PC-9 (cell line): ENCODE results near the gene PRM3. TPM values are rescaled to one million over a fixed set of nuclear protein-coding genes. Genes with fewer than 3 reads are reported as not detected.
A peak's percentile ranks its signal among the peaks of the same experiment; 100 is the strongest.

Experiments
- BruUV-seq: library from RNA; stranded (reverse); fragments of 400-500 nt; replicated peaks from 2 replicates; lab custom pipeline; 2021; lab: Mats Ljungman, UMichigan
- CTCF ChIA-PET: fragments of 300-600 bp; sonication (Branson Sonifier 250); formaldehyde crosslinking; loops from one replicate; lab custom pipeline; 2022; ENCODE audit warnings: antibody characterized with exemption; lab: Charles Lee
- POLR2A ChIA-PET: fragments of 300-600 bp; sonication (Branson Sonifier 250); formaldehyde crosslinking; loops from one replicate; lab custom pipeline; 2022; ENCODE audit warnings: antibody characterized with exemption; ENCODE audit not compliant: unreplicated experiment; lab: Charles Lee
- DNase-seq, 2 experiments: peaks; one replicate each; pipeline versions ENCODE4 v3.0.0 to v3.0.0-alpha.2; 2015 to 2022; ENCODE audit warnings: mixed read lengths in 1 of 2
- H2AFZ ChIP-seq: fragments of 200-600 bp; sonication (generic); 2 replicates; pipeline ENCODE4 v1.8.1; 2017; ENCODE audit warnings: antibody characterized with exemption
- H3F3A ChIP-seq: fragments of 200-600 bp; sonication (generic); 2 replicates; pipeline ENCODE4 v1.8.1; 2017; ENCODE audit warnings: antibody characterized with exemption, mild to moderate bottlenecking, low read depth; ENCODE audit not compliant: insufficient read depth
- H3K27ac ChIP-seq: fragments of 200-600 bp; sonication (generic); 2 replicates; pipeline ENCODE4 v1.6.1; 2016; ENCODE audit warnings: mixed run types
- H3K27me3 ChIP-seq: fragments of 200-600 bp; sonication (generic); 2 replicates; pipeline ENCODE4 v1.6.1; 2016; ENCODE audit warnings: low read depth, mixed run types; ENCODE audit not compliant: insufficient read depth
- H3K36me3 ChIP-seq: fragments of 200-600 bp; sonication (generic); 2 replicates; pipeline ENCODE4 v1.6.1; 2016; ENCODE audit warnings: low read depth, mixed run types
- H3K4me1 ChIP-seq: fragments of 200-600 bp; sonication (generic); replicated peaks from 2 replicates; pipeline ENCODE4 v1.6.1; 2016; ENCODE audit warnings: mixed run types; ENCODE audit not compliant: insufficient read depth
- H3K4me2 ChIP-seq: fragments of 200-600 bp; sonication (generic); 2 replicates; pipeline ENCODE4 v1.6.1; 2017; ENCODE audit warnings: mixed run types
- H3K4me3 ChIP-seq: fragments of 200-600 bp; sonication (generic); 2 replicates; pipeline ENCODE4 v1.6.1; 2016; ENCODE audit warnings: mixed run types
- H3K79me2 ChIP-seq: fragments of 200-600 bp; sonication (generic); 2 replicates; pipeline ENCODE4 v1.6.1; 2017; ENCODE audit warnings: low read depth, mixed run types
- H3K9me2 ChIP-seq: fragments of 200-600 bp; sonication (generic); 2 replicates; pipeline ENCODE4 v1.8.1; 2017; ENCODE audit warnings: mild to moderate bottlenecking; ENCODE audit not compliant: insufficient read depth
- H3K9me3 ChIP-seq: fragments of 200-600 bp; sonication (generic); 2 replicates; pipeline ENCODE4 v1.8.1; 2016; ENCODE audit warnings: low read depth; ENCODE audit not compliant: insufficient read depth
- H4K20me1 ChIP-seq: fragments of 200-600 bp; sonication (generic); 2 replicates; pipeline ENCODE4 v1.8.1; 2017; ENCODE audit not compliant: insufficient read depth
- EZH2 ChIP-seq: fragments of 200-600 bp; sonication (generic); IDR thresholded peaks from 2 replicates; pipeline ENCODE4 v1.8.0; 2017; ENCODE audit warnings: antibody characterized with exemption, low read depth
- intact Hi-C: fragments of 100-400 bp; cut with micrococcal nuclease; formaldehyde crosslinking; loops from one replicate; pipeline ENCODE4 v1.10.0; 2022; ENCODE audit not compliant: unreplicated experiment
- total RNA-seq: library from RNA; stranded (reverse); gene quantifications from 2 replicates; pipeline ENCODE4 v1.2.3, GENCODE V29; 2021
- TF ChIP-seq, protein P1 (sequence below): fragments of 200-600 bp; sonication (generic); conservative IDR thresholded peaks from 2 replicates; pipeline ENCODE4 v1.6.1; 2017; ENCODE audit warnings: mixed run types, antibody characterized with exemption, mild to moderate bottlenecking, moderate library complexity

Gene PRM3
- total RNA-seq, 1 experiment from 2014 or later: not detected

DNA sequence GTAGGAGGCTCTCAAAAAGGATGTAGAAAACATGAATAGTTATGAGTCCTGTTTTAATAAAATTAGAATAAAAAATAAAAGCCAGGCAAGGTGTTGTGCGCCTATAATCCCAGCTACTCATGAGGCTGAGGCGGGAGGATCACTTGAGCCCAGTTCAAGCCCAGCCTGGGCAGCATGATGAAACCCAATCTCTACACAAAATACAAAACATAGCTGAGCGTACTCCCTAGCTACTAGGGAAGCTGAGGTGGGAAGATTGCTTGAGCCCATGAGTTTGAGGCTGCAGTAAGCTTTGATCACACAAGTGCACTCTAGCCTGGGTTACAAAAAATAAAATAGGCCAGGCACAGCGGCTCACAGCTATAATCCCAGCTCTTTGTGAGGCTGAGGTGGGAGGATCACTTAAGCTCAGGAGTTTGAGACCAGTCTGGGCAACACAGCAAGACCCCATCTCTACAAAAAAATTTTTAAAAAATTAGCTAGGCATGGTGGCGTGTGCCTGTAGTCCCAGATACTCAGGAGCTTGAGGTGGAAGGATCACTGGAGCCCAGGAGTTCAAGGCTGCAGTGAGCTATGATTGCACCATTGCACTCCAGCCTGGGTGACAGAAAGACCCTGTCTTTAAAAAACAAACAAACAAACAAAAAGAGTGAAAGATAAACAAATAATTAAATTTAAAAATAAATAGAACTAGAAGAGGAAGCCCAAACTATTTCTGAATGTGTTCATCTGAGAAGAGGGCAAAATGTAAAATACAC, 24.9 kb upstream of the PRM3 start:
- Histone ChIP-seq H3K79me2 (no peaks in the 10 kb centered on the region), H3K27me3 (no peaks in the 10 kb centered on the region), H3K4me1 (peaks cover 13% of the 10 kb centered on the region), H3K4me2 (no peak overlapping the region), H3K9me3 (no peaks in the 10 kb centered on the region), H2AFZ (no peak overlapping the region), H3K4me3 (no peak overlapping the region), H4K20me1 (no peaks in the 10 kb centered on the region), H3K36me3 (no peaks in the 10 kb centered on the region), H3F3A (peaks cover 10% of the 10 kb centered on the region; the same call in 1 of the 2 replicates), H3K9me2 (no peaks in the 10 kb centered on the region), H3K27ac (no peak overlapping the region)
- no TSS peak for BruUV-seq
- ChIA-PET CTCF (interaction anchor here (0.6 kb wide), 3 partner anchors 58 to 314 kb away, joined by 3 to 4 read pairs (median 4); no protein-coding TSS in a partner anchor), POLR2A (interaction anchor here (0.5 kb wide), 1 partner anchor 228 kb away, joined by 14 read pairs; no protein-coding TSS in a partner anchor)
- TF ChIP-seq, protein P1, sequence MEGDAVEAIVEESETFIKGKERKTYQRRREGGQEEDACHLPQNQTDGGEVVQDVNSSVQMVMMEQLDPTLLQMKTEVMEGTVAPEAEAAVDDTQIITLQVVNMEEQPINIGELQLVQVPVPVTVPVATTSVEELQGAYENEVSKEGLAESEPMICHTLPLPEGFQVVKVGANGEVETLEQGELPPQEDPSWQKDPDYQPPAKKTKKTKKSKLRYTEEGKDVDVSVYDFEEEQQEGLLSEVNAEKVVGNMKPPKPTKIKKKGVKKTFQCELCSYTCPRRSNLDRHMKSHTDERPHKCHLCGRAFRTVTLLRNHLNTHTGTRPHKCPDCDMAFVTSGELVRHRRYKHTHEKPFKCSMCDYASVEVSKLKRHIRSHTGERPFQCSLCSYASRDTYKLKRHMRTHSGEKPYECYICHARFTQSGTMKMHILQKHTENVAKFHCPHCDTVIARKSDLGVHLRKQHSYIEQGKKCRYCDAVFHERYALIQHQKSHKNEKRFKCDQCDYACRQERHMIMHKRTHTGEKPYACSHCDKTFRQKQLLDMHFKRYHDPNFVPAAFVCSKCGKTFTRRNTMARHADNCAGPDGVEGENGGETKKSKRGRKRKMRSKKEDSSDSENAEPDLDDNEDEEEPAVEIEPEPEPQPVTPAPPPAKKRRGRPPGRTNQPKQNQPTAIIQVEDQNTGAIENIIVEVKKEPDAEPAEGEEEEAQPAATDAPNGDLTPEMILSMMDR: no peak
- TF ChIP-seq EZH2: no peak
- intact Hi-C loops: loop anchor here (5.0 kb wide), 1 partner anchor 41 kb away; the partner anchor contains the start of gene SOCS1
- DNase-seq: no peak

DNA sequence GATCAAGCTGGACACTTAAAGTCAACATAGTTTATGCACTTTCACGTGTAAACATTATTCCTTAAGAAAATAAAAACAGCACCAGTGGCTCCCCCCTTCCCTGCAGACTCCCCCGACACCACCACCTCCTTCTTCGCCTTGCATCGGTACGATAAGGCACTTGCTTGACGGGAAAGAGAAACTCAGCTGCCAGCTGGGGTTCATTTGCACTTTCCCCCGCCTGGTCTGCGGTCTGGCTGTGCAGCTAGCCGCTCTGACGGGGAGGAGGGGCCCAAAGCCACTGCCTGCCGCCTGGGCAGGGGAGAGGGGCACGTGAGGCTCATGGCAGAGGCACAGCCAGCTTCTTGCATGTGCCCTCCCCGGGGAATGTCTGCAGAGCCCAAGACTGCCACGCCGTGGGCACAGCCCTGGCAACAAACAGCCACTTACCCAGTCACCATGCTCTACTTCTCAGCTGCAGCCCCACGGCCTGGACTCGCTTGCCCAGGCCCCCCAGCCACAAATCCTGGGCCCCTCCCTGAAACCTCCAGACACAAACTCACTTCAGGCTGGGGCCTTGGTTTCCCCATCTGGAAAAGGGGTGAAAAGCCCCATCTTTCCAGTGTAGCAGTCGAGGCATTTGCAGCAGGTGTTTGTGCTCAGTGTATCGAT, 24.2 kb upstream of the PRM3 start:
- Histone ChIP-seq H3K9me2 (no peaks in the 10 kb centered on the region), H3K79me2 (no peaks in the 10 kb centered on the region), H3K9me3 (no peaks in the 10 kb centered on the region), H4K20me1 (no peaks in the 10 kb centered on the region), H3K27ac (no peak overlapping the region), H2AFZ (no peak overlapping the region), H3K4me2 (no peak overlapping the region), H3K36me3 (no peaks in the 10 kb centered on the region), H3F3A (peaks cover 9% of the 10 kb centered on the region; the same call in 1 of the 2 replicates), H3K27me3 (no peaks in the 10 kb centered on the region), H3K4me3 (no peak overlapping the region), H3K4me1 (peaks cover 6% of the 10 kb centered on the region; the same call in 1 of the 2 replicates)
- intact Hi-C loops: loop anchor here (5.0 kb wide), 1 partner anchor 40 kb away; the partner anchor contains the start of gene SOCS1
- DNase-seq: peak in 1 of 2 experiments; percentile 77
- ChIA-PET CTCF (interaction anchor here (0.6 to 1.3 kb wide), 3 partner anchors 39 to 314 kb away, joined by 4 read pairs; no protein-coding TSS in a partner anchor), POLR2A (interaction anchor here (0.5 to 0.7 kb wide), 4 partner anchors 21 to 227 kb away, joined by 3 to 14 read pairs (median 4); partner anchors contain the start of gene PRM2)
- TF ChIP-seq EZH2: no peak
- no TSS peak for BruUV-seq

DNA sequence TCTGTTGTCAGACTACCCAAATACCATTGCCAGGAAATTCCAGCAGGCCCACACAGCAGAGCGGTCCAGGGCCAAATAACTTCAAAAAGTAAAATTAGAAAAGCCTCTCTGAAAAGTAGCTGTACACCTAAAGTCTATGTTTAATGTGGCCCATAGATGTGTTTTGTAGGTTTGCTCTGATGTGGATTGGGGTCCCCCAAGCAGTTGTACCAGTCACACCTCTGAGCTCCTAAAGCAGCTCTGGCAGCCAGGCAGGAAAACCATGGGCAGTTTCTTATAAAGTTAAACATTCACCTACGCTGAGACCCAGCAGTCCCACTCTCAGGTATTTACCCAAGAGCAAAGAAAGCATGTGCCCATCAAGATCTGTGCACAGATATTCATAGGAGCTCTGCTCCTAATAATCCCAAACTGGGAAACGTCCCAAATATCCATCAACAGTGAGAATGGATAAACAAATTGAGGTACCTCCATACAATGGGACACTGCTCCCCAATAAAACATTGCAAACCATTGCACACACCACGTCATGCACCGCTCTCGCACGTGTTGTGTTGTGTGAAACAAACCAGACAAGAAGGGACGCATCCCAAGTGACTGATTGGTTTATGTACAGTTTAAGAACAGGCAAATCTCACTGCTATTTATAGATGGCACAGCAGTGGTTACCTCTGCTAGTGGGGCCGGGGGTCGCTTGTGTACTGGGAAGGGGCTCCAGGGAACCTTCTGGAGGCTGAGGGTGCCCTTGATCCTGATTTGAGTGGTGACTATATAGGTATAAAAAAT, 23.5 kb upstream of the PRM3 start:
- H3K79me2 ChIP-seq: no peaks in the 10 kb centered on the region
- DNase-seq: no peak
- H3K9me2 ChIP-seq: no peaks in the 10 kb centered on the region
- no peak overlapping the region for H3K4me3 ChIP-seq
- peaks cover 5% of the 10 kb centered on the region; the same call in 1 of the 2 replicates for H3F3A ChIP-seq
- ChIA-PET POLR2A (interaction anchor here (0.5 to 0.7 kb wide), 3 partner anchors 20 to 104 kb away, joined by 3 to 4 read pairs (median 3); partner anchors contain the start of gene PRM2), CTCF (interaction anchor here (1.3 kb wide), 1 partner anchor 38 kb away, joined by 4 read pairs; no protein-coding TSS in a partner anchor)
- H3K27me3 ChIP-seq: no peaks in the 10 kb centered on the region
- H3K9me3 ChIP-seq: no peaks in the 10 kb centered on the region
- no TSS peak for BruUV-seq
- no peaks in the 10 kb centered on the region for H3K36me3 ChIP-seq
- H3K4me1 ChIP-seq: no peaks in the 10 kb centered on the region
- no peak overlapping the region for H3K4me2 ChIP-seq
- no peak overlapping the region for H2AFZ ChIP-seq
- intact Hi-C loops: loop anchor here (5.0 kb wide), 1 partner anchor 40 kb away; the partner anchor contains the start of gene SOCS1
- no peak overlapping the region for H3K27ac ChIP-seq
- TF ChIP-seq EZH2: no peak
- TF ChIP-seq, protein P1: no peak
- no peaks in the 10 kb centered on the region for H4K20me1 ChIP-seq
